IPS-20b (cell line): Measurements from ENCODE around the gene SF3B2.
A peak's percentile ranks its signal among the peaks of the same experiment; 100 is the strongest.

Experiments
- H3K27ac ChIP-seq: one replicate; pipeline ENCODE4 v1.5.1; 2013; ENCODE audit warnings: low read length
- H3K27me3 ChIP-seq: 2 replicates; pipeline ENCODE4 v1.6.1; 2013; ENCODE audit warnings: mild to moderate bottlenecking, low read length, inconsistent platforms; ENCODE audit not compliant: insufficient read depth
- H3K36me3 ChIP-seq: 2 replicates; pipeline ENCODE4 v1.6.1; 2013; ENCODE audit warnings: low read depth, mild to moderate bottlenecking, inconsistent platforms, low read length, moderate library complexity; ENCODE audit not compliant: insufficient read depth
- H3K4me1 ChIP-seq: 2 replicates; pipeline ENCODE4 v1.6.1; 2013; ENCODE audit warnings: mild to moderate bottlenecking, control low read depth, inconsistent platforms, low read length, moderate library complexity; ENCODE audit not compliant: insufficient read depth
- H3K4me3 ChIP-seq: 2 replicates; pipeline ENCODE4 v1.5.1; 2013; ENCODE audit warnings: mild to moderate bottlenecking, low read length, inconsistent platforms
- H3K9ac ChIP-seq: 2 replicates; pipeline ENCODE4 v1.6.1; 2013; ENCODE audit warnings: low read depth, mild to moderate bottlenecking, inconsistent platforms, low read length, moderate library complexity
- H3K9me3 ChIP-seq: 2 replicates; pipeline ENCODE4 v1.6.1; 2013; ENCODE audit warnings: mild to moderate bottlenecking, low read depth, low read length, inconsistent platforms; ENCODE audit not compliant: insufficient read depth

SF3B2 gene

DNA sequence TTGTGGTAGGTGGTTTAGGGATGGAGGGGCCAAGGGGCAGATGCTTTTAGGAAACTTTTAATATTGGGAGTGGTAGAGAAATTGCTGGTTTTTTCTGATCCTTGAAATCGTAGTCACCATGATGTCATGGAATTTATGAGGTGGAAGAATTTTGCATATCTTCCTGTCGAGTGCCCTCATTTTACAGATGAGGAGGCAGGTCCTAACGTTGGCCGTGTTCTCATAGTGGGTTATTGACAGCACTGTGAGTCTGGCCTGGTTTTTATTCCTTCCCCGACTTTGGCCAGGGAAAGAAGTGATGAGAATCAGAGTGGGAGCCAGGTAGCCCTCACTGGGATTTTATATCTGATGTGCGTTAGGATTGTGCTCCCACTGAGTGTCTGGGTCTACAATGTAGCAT lies 9.1 kb downstream of the SF3B2 start:
- no peak overlapping the region for H3K4me3 ChIP-seq
- peaks cover 99% of the 10 kb centered on the region for H3K36me3 ChIP-seq
- no peaks in the 10 kb centered on the region for H3K9me3 ChIP-seq
- no peaks in the 10 kb centered on the region for H3K4me1 ChIP-seq
- no peak overlapping the region for H3K9ac ChIP-seq
- H3K27ac ChIP-seq: no peak overlapping the region
- no peaks in the 10 kb centered on the region for H3K27me3 ChIP-seq

DNA sequence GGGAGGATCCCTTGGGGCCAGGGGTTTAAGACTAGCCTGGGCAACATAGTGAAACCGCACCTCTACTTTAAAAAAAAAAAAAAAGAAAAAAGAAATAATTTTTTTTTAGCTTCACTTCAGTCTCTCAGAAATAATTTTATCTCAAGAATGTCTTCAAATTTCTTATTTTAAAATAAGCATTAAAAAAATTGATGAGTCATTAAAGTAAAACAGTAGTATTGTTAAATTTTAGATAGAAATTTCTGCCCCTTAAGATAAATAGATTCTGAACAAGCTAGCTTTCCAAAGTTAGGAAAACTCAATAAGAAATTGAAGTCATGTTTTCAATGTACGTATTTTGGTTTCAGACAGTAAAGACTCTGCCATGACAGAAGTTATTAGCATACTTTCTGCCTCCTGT lies 10.2 kb downstream of the SF3B2 start:
- H3K27ac ChIP-seq: no peak overlapping the region
- no peak overlapping the region for H3K4me3 ChIP-seq
- H3K9ac ChIP-seq: no peak overlapping the region
- H3K27me3 ChIP-seq: no peaks in the 10 kb centered on the region
- no peaks in the 10 kb centered on the region for H3K9me3 ChIP-seq
- H3K4me1 ChIP-seq: no peaks in the 10 kb centered on the region
- peaks cover 99% of the 10 kb centered on the region for H3K36me3 ChIP-seq

- Histone ChIP-seq H3K27ac (no peak overlapping the region), H3K9ac (no peak overlapping the region), H3K36me3 (peaks cover 99% of the 10 kb centered on the region), H3K27me3 (no peaks in the 10 kb centered on the region), H3K4me1 (peaks cover under 1% of the 10 kb centered on the region; the same call in 1 of the 2 replicates), H3K4me3 (no peak overlapping the region), H3K9me3 (no peaks in the 10 kb centered on the region)
These were observed 11.7 kb downstream of the SF3B2 start for GRCh38 chr11:66063900-66064299.

- Histone ChIP-seq H3K9me3 (no peaks in the 10 kb centered on the region), H3K9ac (no peak overlapping the region), H3K4me3 (no peak overlapping the region), H3K36me3 (peaks cover 96% of the 10 kb centered on the region), H3K4me1 (peaks cover 6% of the 10 kb centered on the region), H3K27me3 (no peaks in the 10 kb centered on the region), H3K27ac (no peak overlapping the region)
These were observed 12.4 kb downstream of the SF3B2 start for GRCh38 chr11:66064571-66064970.

GRCh38 chr11:66066751-66067150 lies 14.6 kb downstream of the SF3B2 start:
- H3K27ac ChIP-seq: no peak overlapping the region
- H3K4me1 ChIP-seq: peaks cover 11% of the 10 kb centered on the region
- peaks cover 74% of the 10 kb centered on the region for H3K36me3 ChIP-seq
- no peaks in the 10 kb centered on the region; the same call in 1 of the 2 replicates for H3K27me3 ChIP-seq
- H3K9ac ChIP-seq: no peak overlapping the region
- H3K9me3 ChIP-seq: no peaks in the 10 kb centered on the region
- H3K4me3 ChIP-seq: no peak overlapping the region

DNA sequence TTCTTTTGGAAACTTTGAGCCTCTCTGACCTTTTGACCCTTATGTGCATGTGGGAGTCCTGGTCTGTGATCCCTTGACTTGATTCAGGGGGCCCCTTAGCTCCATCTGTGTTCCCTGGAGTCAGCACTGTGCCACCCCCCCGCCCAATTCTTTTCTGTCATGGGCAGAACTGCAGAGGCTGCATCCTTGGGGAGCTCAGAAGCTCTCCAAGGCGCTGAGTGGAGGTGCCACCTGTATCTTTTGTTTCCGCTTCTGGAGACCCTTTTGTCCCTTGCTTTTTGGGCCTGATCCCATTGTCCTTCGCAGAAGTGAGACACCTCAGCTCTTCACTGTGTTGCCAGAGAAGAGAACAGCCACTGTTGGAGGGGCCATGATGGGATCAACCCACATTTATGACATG lies 15.5 kb downstream of the SF3B2 start:
- Histone ChIP-seq H3K27ac (no peak overlapping the region), H3K36me3 (peaks cover 65% of the 10 kb centered on the region), H3K4me3 (no peak overlapping the region), H3K9me3 (no peaks in the 10 kb centered on the region), H3K9ac (no peak overlapping the region), H3K4me1 (peaks cover 11% of the 10 kb centered on the region), H3K27me3 (no peaks in the 10 kb centered on the region; the same call in 1 of the 2 replicates)

GRCh38 chr11:66068154-66068821 lies 16.1 kb downstream of the SF3B2 start:
- no peak overlapping the region for H3K9ac ChIP-seq
- peaks cover 11% of the 10 kb centered on the region for H3K4me1 ChIP-seq
- no peaks in the 10 kb centered on the region for H3K9me3 ChIP-seq
- H3K4me3 ChIP-seq: no peak overlapping the region
- H3K27me3 ChIP-seq: no peaks in the 10 kb centered on the region; the same call in 1 of the 2 replicates
- peaks cover 58% of the 10 kb centered on the region for H3K36me3 ChIP-seq
- H3K27ac ChIP-seq: no peak overlapping the region

DNA sequence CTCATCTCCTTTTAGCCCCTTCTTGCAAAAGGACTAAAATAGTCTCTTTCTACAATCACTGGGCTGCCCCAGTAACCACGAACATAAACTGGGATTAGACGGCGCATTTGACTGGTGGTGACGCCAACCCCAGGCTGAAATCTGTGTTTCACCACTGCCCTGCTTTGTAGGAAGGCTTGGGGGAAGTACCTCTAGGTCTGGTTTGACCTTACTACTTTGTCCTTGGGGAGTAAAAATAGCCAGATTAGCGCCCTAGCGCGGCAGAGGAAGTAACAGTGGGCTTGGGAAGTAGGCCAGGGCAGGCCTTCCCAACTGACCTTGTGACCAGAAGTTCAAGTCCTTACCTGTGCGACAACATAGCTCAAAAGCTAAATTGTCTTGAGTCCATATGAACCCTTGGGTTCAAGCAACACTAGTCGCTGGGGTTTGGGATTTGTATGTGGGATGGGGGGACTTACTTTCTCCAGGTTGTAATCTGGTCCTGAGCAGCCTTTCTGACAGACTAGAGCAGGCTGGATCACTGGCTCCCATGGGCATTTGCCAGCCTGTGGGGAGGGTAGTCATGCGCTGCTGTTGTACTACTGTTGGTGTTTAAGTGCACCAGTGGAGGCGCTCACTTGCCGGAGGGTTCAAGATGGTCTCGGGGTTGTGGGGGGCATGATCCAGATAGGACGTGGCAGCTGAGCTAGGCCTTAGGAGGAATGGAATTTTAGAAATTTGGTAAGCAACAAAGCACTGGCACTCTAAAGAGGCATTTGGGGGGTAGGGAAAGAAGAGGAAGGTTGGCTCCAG lies 17.0 kb downstream of the SF3B2 start:
- Histone ChIP-seq H3K4me3 (peak overlapping the region; percentile 81; the same call in 1 of the 2 replicates), H3K27me3 (no peaks in the 10 kb centered on the region; the same call in 1 of the 2 replicates), H3K4me1 (peaks cover 11% of the 10 kb centered on the region), H3K9me3 (no peaks in the 10 kb centered on the region), H3K36me3 (peaks cover 51% of the 10 kb centered on the region), H3K27ac (no peak overlapping the region), H3K9ac (peak overlapping the region; percentile 56; the same call in 1 of the 2 replicates)

DNA sequence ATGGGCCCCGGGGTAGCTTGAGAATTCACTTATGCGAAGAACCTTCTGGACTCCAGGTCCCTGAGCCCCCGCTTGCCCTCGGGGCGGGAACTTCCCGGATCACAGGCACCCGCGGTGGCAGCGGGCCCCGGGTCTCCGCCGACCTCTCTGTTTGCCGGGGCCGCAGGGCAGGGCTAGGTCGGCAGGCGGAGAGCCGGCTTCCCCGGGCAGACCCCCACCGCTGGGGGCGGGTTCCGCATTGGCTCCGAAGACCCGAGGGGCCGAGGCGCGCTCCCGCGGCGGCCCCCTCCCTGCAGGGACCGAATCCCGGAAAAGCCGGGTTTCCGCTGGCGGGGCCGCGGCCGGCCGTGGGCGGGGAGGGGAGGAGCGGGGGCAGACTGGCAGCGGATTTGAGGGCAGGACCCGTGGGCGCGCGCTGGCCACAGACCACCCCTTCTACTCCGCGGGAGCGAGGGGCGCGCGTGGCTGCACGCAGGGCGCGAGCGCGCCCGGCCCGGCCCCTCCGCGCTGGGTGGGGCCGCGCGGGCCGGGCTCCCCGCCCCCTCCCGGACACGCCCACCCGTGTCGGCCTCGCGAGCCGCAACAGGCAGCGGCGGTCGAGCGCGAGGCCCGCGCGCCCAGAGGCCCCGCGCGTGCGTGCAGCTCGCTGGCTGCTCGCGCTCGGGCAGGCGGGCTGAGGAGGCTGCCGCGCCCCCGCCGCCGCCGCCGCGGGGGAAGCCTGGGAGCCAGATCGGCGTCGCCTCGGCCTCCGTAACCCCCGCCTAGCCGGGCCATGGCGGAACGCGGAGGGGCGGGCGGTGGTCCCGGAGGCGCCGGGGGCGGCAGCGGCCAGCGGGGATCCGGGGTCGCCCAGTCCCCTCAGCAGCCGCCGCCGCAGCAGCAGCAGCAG lies 17.8 kb downstream of the SF3B2 start, which contains the start of gene PACS1:
Gene PACS1, plus strand, starts transcription at position 558 of the 889 bp plus-strand sequence. Its CDS starts 215 bp downstream, at position 773.
- Histone ChIP-seq H3K27ac (no peak within 1 kb of the TSS), H3K4me3 (peak within 1 kb of the TSS; percentile 81), H3K9me3 (no peaks in the 10 kb centered on the region), H3K4me1 (peaks cover 11% of the 10 kb centered on the region), H3K36me3 (peaks cover 47% of the 10 kb centered on the region), H3K9ac (peak within 1 kb of the TSS; percentile 64; the same call in 1 of the 2 replicates), H3K27me3 (no peaks in the 10 kb centered on the region; the same call in 1 of the 2 replicates)

- Histone ChIP-seq H3K4me1 (peaks cover 11% of the 10 kb centered on the region), H3K9ac (peak overlapping the region; percentile 64; the same call in 1 of the 2 replicates), H3K27me3 (no peaks in the 10 kb centered on the region; the same call in 1 of the 2 replicates), H3K9me3 (no peaks in the 10 kb centered on the region), H3K4me3 (peak overlapping the region; percentile 81), H3K27ac (no peak overlapping the region), H3K36me3 (peaks cover 39% of the 10 kb centered on the region)
These were observed 18.6 kb downstream of the SF3B2 start for GRCh38 chr11:66070604-66071380.
